ENCODE measurements around the gene FPGS.

DNA sequence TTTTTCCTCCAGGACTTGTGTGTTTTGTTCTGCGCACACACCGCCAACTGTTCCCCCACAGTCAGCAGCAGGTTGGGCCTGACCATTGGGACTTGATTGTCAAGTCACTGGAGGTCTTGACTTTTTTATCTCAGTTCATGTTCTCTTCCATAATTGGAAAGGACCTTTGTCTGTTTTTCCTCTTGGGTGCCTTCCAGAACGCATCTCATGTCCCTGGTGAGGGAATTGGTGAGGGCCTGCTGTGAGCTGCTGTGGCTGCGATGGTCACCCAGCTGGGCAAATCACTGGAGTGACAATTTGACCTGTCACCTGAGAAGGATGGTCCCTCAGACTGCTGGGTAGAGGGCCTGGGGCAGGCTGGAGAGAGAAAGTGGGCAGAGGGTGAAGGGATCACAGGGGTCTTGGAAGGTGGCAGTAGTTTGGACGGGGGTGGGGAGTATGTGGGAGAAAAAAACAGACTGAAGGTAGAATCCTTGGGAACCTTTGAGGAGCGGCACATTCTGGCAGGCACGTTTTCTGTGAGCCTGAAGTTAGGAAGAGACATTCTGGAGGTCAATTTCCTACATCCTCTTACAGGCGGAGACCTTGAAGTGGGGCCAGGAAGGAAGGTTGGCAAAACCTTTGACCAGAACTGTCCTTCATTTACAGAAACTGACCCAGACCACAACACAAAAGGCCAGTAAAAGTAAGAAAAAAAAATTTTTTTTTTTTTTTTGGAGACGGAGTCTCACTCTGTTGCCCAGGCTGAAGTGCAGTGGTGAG, 12.4 kb upstream of the FPGS start:
- TF ChIP-seq EGR1 (IDR thresholded peaks at IDR 0.05; ENCODE audit: low read depth in 2 of 2) (no peak), SP1 (IDR thresholded peaks at IDR 0.05) (peak; percentile 58), JUND (IDR thresholded peaks at IDR 0.05) (no peak), REST (IDR thresholded peaks at IDR 0.05) (peak; percentile 23), GABPA (IDR thresholded peaks at IDR 0.05 in 1 of 2, conservative IDR thresholded peaks at IDR 0.05 in 1 of 2) (no peak), TAF1 (conservative IDR thresholded peaks at IDR 0.05) (no peak), YY1 (IDR thresholded peaks at IDR 0.05) (peak; percentile 81), MAX (IDR thresholded peaks at IDR 0.05) (no peak), RAD21 (IDR thresholded peaks at IDR 0.05) (peak in 1 of 2 donors; percentile 23), ZBTB33 (IDR thresholded peaks at IDR 0.05) (no peak), RXRA (IDR thresholded peaks at IDR 0.05) (peak; percentile 62 to 77)
- TF ChIP-seq, protein P1, sequence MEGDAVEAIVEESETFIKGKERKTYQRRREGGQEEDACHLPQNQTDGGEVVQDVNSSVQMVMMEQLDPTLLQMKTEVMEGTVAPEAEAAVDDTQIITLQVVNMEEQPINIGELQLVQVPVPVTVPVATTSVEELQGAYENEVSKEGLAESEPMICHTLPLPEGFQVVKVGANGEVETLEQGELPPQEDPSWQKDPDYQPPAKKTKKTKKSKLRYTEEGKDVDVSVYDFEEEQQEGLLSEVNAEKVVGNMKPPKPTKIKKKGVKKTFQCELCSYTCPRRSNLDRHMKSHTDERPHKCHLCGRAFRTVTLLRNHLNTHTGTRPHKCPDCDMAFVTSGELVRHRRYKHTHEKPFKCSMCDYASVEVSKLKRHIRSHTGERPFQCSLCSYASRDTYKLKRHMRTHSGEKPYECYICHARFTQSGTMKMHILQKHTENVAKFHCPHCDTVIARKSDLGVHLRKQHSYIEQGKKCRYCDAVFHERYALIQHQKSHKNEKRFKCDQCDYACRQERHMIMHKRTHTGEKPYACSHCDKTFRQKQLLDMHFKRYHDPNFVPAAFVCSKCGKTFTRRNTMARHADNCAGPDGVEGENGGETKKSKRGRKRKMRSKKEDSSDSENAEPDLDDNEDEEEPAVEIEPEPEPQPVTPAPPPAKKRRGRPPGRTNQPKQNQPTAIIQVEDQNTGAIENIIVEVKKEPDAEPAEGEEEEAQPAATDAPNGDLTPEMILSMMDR (IDR thresholded peaks at IDR 0.05; ENCODE audit: low read depth, low read length, missing input control): no peak
- TF ChIP-seq, protein P2, sequence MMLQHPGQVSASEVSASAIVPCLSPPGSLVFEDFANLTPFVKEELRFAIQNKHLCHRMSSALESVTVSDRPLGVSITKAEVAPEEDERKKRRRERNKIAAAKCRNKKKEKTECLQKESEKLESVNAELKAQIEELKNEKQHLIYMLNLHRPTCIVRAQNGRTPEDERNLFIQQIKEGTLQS (IDR thresholded peaks at IDR 0.05): no peak

All from liver (tissue), 3 donors.